SH-SY5Y (cell line): ENCODE measurements around the gene ALG12.

Source experiments
- GATA2 ChIP-seq: IDR thresholded peaks from 2 replicates; pipeline ENCODE4 v1.6.1; 2011; ENCODE audit warnings: mild to moderate bottlenecking, low read depth, low read length
- GATA3 ChIP-seq: IDR thresholded peaks from 2 replicates; pipeline ENCODE4 v1.6.1; 2011; ENCODE audit warnings: low read depth, mild to moderate bottlenecking, low read length, moderate library complexity

DNA sequence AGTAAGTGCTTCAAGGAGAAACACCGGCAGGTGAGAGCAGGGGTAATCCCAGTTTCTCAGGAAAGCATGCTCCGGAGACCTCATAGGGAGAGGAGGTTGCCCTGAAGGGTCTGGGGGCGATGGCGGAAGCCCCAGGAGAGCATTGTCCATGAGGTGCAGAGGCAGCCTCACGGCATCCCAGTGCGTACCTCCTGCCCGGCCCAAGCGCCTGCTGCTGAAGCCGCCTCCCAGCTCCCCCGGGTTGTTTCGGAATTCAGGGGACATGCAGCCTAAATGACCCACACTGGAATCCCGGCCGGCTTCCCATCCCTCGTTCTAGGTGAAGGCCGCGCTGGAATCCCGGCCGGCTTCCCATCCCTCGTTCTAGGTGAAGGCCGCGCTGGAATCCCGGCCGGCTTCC is 61.9 kb downstream of the ALG12 start:
- TF ChIP-seq GATA3 = no peak
- TF ChIP-seq GATA2 = no peak
